Caki2 (cell line): ENCODE data around the gene LMNTD1. TPM values are rescaled to one million over a fixed set of nuclear protein-coding genes. Genes with fewer than 3 reads are reported as not detected.
"Not testable (repeated sequence)": the region's sequence is repeated elsewhere in the genome, so short reads cannot be mapped to it uniquely, and the experiment has no call there.

Experiments
- DNase-seq: peaks from one replicate; pipeline ENCODE4 v3.0.0-alpha.2; 2015; ENCODE audit warnings: low read depth
- in situ Hi-C: cut with HindIII; loops from 2 replicates; pipeline ENCODE4 v1.10.0; 2016; ENCODE audit warnings: low sequenced_read_pairs, low pct_unique_long_range_greater_than_20kb, mixed read lengths
- total RNA-seq: library from RNA; depleted of rRNA; stranded (reverse); fragments of >200 nt; shearing (Covaris generic); gene quantifications from 2 replicates; pipeline ENCODE4 v1.2.3, GENCODE V29; 2014; ENCODE audit warnings: low replicate concordance; rRNA removed

LMNTD1 gene, protein sequence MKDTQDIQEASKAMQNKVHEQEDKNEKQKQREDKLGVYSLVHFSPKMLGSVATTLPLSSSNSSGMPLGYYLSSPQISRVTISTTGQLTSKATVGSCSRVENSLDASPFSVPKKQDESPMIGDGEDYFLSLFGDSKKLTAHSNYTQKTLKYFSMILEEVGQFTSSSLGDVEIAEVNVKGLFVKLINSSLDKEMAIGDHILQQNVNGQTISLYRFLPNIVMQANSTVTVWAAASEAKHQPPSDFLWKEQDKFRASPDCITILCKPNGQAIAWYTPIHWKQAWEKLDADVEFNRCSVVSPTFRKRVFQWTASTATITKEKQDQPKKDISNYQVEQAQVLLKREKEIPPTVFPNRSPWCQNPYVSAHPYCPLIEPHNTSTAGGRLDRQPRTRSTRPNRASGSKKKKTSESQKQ
- 3.4 TPM in 1 of 2 replicates, not detected in the other for total RNA-seq

- DNase-seq, result no peak
- in situ Hi-C loops, result no loop called here
Measured at GRCh38 chr12:25553098-25553497, at the start of gene LMNTD1. Gene LMNTD1 (minus strand): TSS chr12:25553283. CDS start chr12:25552959, 324 bp downstream.

DNA sequence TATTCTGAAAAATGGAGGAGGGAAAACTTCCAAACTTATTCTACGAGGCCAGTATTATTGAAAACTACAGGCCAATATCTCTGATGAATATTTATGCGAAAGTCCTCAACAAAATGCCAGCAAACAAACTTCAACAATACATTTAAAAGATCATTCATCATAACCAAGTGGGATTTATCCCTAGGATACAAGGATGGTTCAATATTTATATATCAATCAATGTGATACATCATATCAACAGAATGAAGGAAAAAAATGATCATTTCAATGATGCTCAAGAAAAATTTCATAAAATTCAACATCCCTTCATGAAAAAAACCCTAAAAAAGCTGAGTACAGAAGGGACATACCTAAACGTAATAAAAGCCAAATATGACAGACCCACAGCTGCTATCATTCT is 45.9 kb upstream of the LMNTD1 start:
- no peak for DNase-seq
- in situ Hi-C loops, result no loop called here

DNA sequence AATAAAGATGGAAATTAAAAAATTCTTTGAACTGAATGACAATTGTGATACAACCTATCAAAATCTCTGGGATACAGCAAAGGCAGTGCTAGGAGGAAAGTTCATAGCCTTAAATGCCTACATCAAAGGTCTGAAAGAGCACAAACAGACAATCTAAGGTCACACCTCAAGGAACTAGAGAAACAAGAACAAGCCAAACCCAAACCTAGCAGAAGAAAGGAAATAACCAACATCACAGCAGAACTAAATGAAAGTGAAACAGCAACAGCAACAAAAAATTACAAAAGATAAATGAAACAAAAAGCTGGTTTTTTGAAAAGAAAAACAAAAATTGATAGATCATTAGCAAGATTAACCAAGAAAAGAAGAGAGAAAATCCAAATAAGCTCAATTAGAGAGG is 42.4 kb upstream of the LMNTD1 start:
- DNase-seq, in situ Hi-C loops: not testable (repeated sequence)

DNA sequence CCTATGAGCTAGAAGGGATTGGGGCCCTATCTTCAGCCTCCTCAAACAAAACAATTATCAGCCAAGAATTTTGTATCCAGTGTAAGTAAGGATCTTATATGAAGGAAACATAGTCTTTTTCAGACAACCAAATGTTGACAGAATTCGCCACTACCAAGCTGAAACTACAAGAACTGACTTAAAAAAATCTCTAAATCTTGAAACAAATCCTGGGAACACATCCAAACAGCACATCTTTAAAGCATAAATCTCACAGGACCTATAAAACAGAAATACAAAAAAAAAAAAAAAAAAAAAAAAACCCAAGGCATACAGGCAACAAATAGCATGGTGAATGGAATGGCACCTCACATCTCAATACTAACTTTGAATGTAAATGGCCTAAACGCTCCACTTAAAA is 41.3 kb upstream of the LMNTD1 start:
- no peak for DNase-seq
- in situ Hi-C loops, result no loop called here

DNA sequence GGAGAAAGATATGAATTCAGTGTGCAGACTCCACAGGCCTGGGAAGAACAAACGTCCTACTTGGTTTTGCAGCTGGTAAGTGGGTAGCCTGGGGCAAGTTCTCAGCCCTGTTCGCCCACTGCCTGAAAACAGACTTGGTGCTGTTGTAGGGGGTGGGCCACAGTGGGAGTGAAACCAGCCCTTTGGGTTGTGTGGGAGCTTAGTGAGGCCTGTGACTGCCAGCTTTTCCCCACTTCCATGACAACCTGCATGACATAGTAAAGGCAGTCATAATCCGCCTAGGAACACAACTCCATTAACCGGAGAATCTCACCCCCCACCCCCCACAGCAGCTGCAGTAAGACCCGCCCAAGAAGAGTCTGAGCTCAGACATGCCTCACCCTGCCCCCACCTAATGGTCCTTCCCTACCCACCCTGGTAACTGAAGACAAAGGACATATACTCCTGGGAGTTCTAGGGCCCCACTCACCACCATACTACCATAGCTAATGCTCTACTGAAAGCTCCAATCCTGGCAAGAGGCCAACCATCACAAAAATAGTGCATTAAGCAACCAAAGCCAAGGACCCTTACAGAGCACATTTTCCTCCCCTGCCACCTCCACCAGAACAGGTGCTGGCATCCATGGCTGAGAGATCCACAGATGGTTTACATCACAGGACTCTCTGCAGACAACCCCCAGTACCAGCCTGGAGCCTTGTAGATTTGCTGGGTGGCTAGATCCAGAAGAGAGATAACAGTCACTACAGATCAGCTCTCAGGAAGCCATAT is 39.8 kb upstream of the LMNTD1 start:
- DNase-seq, result no peak
- in situ Hi-C loops, result no loop called here

DNA sequence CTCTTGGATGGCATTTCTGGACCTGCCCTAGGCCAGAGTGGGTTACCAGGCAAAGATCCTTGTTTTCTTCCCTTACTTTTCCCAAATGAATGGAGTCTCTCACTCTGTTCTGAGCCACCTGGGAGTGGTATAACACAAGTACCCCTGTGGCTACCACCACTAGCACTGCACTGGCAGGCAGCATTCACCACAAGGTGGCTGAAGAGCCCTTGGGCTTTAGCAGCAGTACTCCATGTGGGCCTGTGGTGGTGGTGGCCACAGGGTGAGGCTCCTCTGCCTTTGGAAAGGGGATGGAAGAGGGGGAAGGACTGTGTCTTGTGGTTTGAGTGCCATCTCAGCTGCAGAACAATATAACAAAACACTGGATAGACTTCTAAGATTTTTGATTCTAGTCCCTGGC is 38.1 kb upstream of the LMNTD1 start:
- DNase-seq, result no peak
- in situ Hi-C loops, result no loop called here

- in situ Hi-C loops, result no loop called here
- no peak for DNase-seq
Measured at GRCh38 chr12:25590011-25590721, 37.1 kb upstream of the LMNTD1 start.

DNA sequence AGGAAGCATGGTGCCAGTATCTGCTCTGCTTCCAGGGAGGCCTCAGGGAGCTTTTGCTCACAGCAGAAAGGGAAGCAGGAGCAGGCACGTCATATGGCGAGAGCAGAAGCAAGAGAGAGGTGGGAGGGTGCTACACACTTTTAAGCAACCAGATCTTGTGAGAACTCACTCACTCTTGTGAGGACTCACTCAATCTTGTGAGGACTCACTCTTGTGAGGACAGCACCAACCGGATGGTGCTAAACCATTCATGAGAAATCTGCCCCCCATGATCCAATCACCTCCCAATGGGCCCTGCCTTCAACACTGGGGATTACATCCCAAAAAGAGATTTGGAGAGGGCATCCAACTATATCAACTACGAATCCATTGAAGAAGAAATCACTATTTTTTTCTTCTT is 34.3 kb upstream of the LMNTD1 start:
- DNase-seq, result no peak
- in situ Hi-C loops, result no loop called here

- in situ Hi-C loops, result no loop called here
- DNase-seq, result no peak
Measured at GRCh38 chr12:25585662-25586061, 32.6 kb upstream of the LMNTD1 start.

DNA sequence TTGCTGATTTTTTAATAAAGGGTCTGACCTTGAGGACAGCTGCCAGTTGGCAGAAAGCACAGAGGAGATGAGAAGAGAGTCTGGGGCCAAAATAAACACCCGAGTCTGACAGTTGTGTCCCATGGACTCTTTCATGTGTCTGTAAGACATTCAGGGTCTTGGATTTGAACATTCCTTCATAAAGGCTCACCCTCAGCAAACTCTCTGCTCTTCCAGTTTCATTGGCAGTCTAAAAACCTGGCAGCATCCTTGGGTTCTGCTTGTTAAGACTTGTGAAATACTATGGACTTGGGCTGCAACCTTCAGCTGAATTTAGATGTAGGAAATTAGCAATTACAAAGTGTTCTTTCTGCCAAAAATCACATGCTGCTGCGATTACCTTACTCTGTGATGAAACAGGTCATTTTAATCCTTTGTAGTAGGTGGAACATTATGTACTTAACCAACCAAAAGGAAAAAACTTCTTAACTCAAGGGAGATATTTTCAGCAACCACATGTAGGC is 32.0 kb upstream of the LMNTD1 start:
- DNase-seq, result no peak
- in situ Hi-C loops, result no loop called here

DNA sequence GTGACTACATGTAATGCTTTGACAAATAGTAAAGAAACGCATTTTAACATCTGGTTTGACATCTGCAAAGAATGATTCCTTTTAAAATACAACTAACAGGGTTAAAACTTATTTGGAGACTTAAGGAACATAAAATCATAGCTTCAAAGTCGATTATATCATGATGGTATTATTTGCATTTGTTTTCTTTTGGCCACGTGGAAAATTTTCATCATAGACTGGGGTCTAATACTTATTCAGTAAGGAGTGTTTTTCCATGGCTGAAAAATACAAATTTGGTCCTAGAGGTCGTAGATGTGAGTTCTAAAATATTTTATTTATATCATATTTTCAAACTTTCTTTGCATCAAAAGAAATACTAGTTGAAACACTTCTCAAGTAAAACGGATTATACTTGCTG is 31.5 kb upstream of the LMNTD1 start:
- in situ Hi-C loops, result no loop called here
- no peak for DNase-seq

- in situ Hi-C loops, result no loop called here
- DNase-seq, result no peak
Measured at GRCh38 chr12:25583545-25583944, 30.5 kb upstream of the LMNTD1 start.

DNA sequence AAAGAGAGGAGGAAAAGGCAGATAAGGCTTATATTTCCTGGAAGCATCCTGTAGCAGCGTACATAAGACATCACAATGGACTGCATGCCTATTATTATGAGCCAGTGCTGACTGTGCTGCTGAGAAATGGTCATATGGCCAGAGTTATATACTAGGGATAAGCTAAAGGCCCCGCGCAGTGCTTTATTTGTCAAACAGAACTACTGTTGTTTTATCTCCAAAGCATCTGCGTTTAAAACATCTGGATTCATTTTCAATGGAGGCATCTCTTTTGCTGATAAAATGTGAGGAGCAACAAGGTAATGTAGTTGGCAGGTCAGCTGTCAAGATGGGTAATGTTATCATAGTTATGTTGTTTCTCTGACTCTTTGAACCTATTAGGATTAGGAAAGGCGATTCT is 28.0 kb upstream of the LMNTD1 start:
- in situ Hi-C loops, result no loop called here

DNA sequence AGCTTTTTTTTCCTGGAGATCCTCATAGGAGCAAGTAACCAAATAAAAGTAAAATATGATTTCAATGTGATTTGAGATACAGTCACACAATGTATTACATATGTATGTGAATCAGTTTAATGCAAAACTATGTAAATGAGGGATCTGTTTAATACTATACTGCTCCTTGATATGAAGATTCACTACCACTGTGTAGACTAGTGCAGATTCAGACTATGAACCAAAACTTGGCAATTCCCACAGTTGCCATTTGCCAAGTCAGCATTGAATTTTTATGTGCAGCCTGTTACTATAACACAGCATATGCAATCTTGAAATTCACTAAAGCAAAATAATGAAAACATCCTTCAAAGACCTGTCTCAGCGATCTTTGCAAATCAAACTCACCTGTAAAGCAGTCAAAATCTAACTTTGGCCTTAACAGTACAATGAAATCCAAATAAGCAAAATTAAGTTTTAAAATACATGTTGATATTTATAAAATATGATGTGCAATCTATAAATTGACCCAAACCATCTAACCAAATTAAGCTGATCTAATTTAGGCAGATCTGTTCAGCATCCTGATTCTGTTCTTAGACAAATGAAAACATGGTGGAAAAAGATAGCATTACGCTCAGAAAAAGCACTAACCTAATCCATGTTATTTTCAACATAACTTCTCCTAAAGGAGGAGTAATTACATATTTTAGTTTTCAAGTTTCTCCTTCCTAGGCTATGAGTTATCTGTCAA is 25.5 kb upstream of the LMNTD1 start:
- in situ Hi-C loops, result no loop called here
- no peak for DNase-seq

More for the DNA sequence above, 28.0 kb upstream of the LMNTD1 start:
- no peak for DNase-seq

DNA sequence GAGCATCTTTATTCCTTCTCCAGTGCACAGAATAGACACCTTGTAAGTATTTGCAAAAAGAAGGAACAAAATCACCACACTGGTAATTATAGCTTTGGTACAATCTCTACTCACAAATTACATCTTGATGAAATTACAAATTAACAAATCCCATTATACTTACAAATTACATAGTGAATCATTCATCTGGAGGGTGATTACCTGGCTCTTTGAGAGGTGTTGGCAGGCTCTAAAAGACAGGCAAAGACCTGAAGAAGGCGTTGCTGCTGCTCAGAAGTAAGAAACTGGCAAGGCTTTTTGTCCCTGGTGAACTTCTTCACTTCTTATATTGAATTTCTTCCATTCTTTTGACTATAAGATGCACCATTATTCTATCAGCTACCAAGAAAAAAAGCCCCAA is 21.7 kb upstream of the LMNTD1 start:
- in situ Hi-C loops, result no loop called here
- no peak for DNase-seq

DNA sequence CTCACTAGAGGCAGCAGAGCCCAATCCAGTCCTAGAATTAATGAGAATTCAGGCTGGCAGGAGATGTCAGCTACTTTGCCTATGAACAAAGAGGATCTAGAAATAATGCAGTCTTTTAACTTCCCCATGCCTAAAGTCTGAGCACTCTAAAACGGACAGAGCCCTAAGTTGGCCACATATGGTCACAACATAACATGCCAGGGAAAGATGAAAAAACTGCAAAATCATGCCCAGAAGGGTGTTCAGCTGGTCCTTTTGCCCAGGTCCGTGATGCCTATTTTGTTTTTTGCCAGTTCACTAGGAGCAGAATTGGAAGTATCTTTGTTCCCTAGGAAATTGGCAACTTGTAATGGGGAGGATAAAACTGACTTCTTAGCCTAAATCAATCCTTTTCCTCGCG is 20.3 kb upstream of the LMNTD1 start:
- DNase-seq, result no peak
- in situ Hi-C loops, result no loop called here

GRCh38 chr12:25570418-25570817 is 17.3 kb upstream of the LMNTD1 start:
- DNase-seq, result no peak
- in situ Hi-C loops, result no loop called here
